Activated T-cell treated with anti-CD3 and anti-CD28 coated beads, Interleukin-2, amount 50 U/mL, for 48 hours (primary cell): ENCODE measurements around the gene RPS8.
"Not testable (repeated sequence)": the region's sequence is repeated elsewhere in the genome, so short reads cannot be mapped to it uniquely, and the experiment has no call there.

Experiments
- DNase-seq, 2 experiments: peaks; one replicate each; pipeline ENCODE4 v3.0.0-alpha.2; 2020

RPS8 gene

DNA sequence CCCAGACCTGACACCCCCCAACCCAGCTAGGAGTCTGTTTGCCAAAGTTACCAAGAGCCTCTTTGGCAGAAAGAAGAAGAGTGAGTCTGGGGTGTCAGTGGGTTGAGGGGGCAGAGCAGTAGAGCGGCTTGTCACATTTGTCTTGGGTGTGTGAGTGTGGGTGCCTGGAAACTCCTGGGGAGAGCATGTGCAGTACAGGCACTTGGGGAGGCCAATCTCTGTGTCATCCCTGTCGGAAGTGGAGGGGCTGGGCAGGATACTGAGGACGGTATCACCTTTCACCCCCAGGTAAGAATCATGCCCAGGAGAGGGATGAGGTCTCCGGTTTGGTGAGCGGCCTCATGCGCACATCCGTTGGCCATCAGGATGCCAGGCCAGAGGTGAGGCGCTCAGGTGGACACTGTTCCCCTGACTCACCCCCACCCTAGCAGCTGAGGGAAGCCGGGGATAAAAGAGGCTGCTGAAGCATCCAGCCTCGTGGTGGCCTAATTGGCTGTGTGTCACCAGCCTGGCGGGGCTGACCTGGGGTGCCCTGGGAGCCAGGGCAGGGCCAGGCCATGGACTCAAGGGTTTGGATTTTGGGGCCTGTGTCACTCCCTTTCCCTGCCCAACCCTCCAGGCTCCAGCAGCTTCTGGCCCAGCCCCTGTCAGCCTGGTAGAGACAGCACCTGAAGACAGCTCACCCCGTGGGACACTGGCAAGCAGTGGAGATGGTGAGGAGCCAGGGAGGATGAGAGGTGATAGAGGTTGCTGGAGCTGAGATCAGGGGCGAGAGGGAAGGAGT is 28.2 kb downstream of the RPS8 start:
- no peak for DNase-seq

DNA sequence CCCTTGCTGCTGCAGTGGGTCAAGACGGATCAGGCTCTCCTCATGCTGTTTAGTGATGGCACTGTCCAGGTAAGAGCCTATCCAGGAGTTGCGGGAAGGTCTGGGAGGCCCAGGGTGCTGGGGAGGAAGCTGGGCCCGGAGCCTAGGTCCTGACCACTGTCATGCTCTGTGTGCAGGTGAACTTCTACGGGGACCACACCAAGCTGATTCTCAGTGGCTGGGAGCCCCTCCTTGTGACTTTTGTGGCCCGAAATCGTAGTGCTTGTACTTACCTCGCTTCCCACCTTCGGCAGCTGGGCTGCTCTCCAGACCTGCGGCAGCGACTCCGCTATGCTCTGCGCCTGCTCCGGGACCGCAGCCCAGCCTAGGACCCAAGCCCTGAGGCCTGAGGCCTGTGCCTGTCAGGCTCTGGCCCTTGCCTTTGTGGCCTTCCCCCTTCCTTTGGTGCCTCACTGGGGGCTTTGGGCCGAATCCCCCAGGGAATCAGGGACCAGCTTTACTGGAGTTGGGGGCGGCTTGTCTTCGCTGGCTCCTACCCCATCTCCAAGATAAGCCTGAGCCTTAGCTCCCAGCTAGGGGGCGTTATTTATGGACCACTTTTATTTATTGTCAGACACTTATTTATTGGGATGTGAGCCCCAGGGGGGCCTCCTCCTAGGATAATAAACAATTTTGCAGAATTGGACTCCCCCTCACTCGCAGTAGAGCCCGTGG is 30.1 kb downstream of the RPS8 start:
- DNase-seq = peak in 1 of 2 experiments; percentile 29

DNA sequence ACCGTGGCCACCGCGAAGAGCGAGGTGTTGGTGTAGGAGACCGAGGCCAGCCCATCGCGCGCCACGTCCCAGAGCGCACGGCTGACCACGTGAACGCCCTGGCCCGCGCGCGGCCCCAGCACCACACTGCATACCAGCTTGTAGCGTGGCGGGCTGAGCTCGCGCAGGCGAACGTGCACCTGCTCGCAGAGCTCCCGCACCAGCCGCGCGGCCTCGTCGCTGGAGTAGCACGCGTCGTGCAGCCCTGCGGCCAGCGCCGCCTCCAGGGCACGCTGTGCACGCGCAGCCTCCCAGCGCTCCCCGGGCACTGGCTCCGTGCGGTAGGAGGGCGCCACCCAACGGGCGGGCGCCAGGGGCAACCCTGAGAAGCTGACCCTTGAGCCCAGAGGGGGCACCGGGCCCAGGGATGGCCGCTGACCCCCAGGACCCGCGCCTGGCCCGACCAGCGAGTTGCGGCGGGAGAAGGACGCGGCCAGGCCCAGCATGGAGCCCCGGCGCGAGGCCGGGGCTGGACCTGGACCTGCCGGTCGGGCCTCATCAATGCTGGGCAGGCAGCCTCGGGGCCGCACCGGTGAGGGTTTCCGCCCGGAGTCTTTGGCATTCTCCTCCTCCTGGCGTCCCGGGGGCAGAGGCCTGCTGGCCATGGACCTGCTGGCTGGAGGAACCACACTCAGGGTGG is 30.8 kb downstream of the RPS8 start:
- no peak for DNase-seq

DNA sequence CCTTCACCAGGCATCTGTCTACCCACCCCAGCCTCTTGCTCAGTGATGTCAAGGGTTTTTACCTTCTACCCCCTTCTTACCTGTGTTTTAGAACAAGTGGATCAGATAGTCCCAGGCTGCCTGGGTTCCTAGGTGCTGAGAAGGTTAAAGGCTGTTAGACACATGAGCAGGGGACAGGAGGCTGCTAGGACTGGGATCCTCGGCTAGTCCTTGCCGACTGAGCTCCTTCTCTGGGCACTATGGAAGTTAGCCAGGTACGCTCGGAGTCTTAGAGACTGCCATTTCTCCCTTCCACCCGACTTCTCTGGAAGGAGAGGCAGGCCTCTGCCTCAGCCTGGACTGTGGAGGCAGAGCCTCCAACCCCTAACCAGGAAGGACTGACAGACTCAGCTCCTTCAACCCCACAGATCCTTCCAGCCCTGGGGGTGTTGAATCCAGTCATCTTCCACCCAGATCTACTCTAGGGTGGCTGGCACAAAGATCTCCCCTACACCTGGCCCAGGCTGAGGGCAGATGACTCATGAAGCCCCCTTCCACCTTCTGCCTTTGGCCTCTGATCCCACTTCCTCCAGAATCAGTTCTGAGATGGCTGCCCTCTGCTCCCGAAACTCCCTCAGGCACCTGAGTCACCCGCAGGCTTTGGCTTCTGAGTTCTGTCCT is 31.5 kb downstream of the RPS8 start, which contains the start of gene DYNLT4:
Gene DYNLT4, minus strand, starts transcription at position 648 of the 660 bp plus-strand sequence. CDS start 683 bp downstream, outside the sequence.
- DNase-seq = no peak

DNA sequence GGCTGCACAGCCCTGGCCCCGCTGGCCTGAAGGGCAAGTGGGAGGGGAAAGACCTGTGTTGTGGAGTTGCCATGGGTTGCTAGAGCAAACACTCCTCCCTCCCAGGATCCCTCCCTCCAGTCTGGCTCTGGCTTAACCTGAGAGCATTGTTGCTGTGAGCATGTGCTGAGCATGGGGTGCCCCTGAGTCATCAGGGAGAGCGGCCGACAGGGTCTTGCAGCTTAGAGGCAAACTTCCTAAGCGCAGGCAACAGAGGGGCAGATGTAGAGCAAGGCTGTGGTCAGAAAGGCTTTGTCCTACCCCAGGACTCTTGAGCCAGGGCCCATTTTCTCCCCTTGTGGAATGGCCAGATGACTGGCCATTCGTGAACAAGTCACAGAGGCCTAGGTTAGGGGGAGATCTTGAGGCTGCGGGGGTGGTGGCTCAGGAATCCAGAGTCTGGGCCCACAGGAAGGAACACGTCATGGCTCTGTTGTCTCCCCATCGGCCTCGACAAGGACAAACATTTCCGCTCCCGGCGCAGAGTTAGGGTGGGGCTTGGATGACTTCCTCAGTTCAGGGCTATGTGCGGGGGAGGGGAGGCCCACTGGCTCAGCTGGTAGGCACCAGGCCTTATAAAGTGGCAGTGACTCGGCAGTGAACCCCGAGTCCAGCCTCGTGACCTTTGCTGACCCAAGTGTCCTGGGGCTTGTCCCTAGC is 32.2 kb downstream of the RPS8 start:
- DNase-seq = peak; percentile 93 to 94

DNA sequence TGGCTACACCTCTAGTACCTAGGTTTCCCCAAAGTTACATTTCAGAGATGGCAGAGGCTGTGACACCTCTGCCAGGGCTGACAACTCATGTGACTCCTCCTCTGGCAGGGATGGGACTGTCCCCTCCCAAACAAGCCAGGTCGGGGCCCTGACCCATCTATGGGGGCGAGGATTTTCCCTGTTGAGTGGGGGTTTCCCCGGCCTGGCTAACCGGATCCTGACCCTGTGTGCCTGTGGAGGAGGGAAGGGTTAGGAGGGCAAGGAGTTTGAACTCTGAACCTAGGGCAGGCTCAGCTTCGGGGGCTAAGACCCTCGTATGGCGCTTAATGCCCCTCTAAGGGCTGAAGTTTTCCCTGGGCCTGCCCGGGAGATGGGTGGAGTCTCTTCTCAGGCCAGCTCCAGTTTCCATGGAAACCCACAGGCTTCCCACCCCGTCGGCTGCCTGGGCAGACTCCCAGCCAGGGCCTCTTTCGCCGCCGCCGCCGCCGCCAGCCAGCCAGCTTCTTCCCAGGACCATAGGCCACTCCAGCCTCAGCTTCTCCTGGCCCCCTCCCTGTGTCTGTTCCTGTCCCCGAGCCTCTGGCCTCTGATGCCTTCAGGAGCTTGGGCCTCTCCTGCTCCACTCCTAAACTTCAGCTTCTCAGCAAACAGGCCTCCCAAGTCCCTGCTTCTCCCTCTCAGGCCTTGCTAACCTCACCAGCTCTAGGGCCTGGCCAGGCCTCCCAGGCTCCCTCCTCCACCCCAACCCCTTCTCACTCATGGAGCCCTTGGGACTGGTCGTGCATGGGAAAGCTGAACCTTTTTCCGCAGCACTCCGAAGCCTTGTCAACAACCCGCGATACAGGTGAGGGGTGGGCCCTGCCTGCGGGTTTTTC is 33.0 kb downstream of the RPS8 start, which contains the start of gene BTBD19:
Gene BTBD19, plus strand, starts transcription at position 461 of the 875 bp plus-strand sequence. Its CDS starts 298 bp downstream, at position 759.
- peak; percentile 89 to 90 for DNase-seq

DNA sequence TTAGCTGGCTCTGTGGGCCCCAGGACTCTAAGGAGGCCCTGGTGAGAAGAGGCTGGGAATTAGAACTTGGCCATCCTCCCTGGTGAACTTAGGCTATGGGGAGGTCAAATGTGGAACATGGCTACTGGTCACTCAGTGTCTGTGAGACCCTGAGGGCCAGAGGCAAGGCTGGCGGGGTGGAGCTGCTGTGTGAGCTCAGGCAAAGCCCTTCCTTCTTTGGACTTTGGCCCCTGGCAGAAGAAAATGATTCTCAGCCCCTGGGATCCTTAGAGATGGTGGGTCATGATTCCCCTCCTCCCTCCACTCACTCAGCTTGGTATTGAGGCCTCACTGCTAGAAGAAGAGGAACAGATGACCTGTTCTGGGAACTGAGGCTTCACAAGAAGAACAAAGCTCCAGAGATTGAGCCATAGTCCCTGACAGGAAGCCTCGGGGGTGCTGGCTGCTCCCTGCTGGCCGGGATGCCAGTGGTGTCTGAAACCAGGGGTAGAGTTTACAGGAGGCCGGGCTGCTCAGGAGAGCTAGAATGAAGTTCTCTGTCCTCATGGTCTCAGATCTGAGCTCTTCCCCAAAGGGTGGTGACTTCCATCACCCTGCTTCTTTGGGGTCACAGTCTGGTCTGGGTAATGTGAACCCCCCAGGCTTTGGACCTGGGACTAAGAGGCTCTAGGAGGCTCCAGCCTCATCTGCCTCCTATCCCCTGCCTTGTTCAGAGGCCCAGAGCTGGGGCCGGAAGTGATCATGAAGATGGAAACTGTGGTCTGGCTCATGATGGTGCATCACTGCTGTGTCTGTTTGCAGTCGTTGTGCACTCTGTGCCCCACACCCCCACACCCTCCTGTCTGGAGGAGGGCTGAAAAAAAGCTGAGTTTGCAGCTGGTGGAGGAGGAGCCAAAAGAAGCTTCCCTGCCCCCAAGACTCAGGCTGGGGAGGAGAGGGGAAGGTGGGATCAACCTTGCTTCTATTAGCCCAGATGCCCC is 33.9 kb downstream of the RPS8 start:
- peak; percentile 88 to 90 for DNase-seq

DNA sequence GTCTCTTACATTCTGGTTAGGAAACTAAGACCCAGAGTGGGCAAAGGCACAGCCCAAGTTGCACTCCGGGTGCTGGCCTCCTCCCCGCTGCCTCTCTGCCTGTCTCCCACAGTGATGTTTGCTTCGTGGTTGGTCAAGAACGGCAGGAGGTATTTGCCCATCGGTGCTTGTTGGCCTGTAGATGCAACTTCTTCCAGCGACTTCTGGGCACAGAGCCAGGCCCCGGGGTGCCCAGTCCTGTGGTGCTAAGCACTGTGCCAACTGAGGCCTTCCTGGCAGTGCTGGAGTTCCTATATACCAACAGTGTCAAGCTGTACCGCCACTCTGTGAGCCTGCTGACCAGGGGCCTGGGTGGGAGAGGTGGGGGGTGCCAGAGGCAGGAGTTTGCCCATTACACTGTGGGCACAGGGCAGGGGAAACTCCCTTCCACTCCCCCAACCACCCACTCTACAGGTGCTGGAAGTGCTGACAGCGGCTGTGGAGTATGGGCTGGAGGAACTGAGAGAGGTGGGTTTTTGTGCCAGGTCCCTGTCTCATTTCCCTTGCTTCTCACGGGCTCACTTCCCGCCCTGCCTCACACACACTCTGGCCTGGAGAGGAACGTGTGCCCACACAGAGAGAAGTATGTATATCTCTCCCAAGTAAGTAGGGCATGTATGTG is 34.9 kb downstream of the RPS8 start:
- peak; percentile 64 to 66 for DNase-seq

DNA sequence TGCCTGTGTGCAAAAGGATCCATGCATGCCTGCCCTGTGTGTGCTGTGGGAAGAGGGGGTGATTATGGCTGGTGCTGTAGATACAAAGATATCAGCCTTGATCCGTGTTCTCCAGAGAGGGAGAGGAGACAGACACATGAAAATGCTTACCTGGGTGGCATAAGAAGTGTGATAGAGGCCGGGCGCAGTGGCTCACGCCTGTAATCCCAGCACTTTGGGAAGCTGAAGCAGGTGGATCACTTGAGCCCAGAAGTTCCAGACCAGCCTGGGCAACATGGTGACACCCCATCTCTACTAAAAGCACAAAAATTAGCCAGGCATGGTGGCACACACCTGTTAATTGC is 35.4 kb downstream of the RPS8 start:
- not testable (repeated sequence) for DNase-seq

DNA sequence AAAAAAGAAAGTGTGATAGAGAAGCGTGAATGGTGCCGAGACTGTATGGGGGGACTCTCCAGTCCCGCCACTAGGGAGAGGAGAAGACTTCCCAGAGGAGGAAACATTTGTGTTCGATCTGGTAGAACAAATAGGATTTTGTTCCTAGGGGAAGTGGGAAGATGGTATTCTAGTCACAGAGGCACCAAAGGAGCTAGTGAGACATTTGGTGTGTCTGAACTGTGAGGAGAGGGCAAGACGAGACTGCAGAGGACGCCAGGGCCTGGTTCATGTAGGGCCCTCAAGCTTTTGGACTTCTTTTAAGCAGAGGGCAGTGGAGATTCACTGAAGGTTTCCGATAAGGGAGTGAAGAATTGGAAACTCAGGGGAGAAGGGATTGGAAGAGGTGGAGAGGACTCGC is 35.9 kb downstream of the RPS8 start:
- no peak for DNase-seq

DNA sequence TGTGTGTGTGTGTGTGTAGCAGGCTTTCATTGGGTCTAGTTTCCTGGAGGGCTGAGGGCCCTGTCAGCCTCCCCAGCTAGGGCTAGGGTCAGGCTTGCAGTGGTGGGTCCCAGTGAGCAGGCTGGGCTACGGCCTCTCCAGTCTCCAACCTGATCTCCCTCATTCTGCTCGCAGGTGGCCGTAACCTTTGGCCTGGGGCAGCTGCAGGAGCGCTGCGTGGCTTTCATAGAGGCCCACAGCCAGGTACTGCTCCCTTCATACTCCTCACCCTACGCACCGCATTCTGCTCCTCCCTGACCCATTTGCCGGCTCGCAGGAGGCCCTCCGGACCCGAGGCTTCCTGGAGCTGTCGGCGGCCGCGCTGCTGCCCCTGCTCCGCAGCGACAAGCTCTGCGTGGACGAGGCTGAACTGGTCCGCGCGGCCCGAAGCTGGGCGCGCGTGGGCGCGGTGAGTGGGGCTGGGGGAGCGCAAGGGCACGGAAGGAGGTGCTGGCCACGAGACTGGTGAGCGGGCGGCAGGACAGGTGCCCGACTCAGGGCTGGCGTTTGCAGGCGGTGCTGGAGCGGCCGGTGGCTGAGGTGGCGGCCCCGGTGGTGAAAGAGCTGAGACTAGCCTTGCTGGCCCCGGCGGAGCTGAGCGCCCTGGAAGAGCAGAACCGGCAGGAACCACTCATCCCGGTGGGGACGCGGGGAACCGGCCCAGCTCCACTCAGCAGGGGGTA is 37.6 kb downstream of the RPS8 start:
- DNase-seq = peak in 1 of 2 experiments; percentile 36

DNA sequence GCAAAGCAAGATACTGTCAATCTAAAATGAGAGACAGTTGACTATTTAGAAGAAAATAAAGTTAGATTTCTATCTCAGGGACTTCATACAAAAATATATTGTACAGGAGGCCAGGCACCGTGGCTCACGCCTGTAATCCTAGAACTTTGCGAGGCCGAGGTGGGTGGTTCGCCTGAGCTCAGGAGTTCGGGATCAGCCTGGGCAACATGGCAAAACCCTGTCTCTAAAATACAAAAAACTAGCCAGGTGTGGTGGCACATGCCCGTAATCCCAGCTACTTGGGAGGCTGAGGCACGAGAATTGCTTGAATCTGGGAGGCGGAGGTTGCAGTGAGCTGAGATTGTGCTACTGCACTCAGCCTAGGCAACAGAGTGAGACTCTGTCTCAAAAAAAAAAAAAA is 40.6 kb downstream of the RPS8 start:
- DNase-seq = not testable (repeated sequence)

DNA sequence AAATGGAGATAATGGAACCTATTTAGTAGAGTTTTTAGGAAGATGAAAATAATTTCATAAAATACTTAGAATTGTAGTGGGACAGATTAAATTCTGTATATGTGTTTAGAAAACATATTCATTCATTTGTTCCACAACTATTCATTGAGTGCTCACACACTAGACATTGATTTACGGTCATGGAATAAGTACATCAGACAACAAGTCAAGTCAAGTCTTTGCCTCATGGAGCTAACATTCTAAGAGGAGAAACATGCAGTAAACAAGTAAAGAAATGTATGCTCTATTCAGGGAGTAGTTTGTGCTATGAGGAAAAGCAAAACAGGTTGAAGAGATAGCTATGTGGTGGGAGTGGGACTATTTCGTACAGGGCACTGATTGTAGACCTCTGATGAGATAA is 42.0 kb downstream of the RPS8 start:
- DNase-seq = no peak

DNA sequence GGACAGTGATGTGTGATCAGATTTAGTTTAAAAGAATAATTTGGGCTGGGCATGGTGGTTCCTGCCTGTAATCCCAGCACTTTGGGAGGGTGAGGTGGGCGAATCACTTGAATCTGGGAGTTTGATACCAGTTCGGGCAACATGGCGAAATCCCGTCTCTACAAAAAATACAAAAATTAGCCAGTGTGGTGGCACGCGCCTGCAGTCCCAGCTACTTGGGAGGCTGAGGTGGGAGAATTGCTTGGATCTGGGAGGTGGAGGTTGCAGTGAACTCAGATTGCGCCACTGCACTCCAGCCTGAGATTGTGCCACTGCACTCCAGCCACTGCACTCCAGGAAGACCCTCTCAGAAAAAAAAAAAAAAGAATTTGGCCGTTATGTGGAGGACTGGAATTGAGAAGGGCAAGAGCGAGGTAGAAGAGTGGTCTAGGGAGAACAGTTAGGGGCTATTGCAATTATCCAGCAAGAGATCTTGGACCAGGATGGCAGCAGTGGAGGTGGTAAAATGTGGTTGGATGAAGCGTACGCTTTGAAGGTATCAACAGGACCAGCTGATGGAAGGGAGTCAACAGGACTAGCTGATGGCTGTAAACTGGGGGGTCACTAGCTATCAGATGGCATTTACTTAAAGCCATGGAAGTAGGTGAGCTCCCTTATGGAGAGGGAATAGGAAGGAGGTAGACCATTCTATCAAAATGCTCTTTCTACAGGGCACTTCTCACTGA is 42.6 kb downstream of the RPS8 start:
- no peak for DNase-seq

DNA sequence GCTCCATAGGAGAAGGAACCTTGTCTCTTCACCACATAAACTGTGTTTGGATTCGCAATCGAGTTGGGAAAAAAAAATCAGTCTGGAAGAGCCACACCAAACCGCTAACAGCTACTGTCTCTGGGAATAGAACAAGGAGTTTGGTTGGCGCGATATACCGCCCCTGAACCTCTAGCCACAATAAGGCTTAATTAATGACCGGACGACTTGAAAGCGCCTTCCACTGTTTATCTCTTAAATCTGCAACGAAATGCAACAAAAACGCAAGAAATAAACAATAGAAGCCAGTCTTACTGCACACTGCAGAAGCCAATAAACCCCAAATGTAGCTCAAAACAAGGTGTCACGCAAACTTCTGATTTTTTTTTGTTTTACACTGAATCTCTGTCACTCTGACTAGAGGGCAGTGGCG is 43.9 kb downstream of the RPS8 start:
- DNase-seq = no peak

DNA sequence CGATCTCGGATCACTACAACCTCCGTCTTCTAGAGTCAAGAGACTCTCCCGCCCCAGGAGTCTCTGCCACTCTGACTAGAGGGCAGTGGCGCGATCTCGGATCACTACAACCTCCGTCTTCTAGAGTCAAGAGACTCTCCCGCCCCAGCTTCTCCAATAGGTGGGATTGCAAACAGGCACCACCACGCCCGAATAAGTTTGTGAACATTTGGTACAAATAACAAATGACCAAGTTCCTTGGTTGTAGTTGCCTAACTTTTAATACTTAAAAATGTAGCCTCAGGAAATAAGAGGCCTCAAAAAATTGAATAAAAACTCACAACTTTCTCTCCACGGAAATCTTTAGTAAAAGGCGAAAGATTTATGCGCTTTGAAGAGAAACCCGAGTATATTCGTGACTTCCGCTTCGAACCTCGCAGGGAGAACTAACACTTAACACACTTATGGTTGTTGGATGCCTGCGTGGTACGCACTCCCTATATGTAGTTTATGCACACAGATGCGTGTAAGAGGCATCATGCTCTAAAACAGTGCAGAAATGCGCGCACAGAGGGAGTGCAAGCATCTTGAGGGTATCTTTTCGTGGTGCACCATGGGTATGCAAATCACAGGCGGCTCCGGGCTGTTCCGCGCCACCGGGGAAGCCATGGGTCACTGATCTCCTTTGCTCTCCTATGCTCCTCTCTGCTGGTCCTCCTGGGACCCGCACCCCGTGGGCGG is 44.4 kb downstream of the RPS8 start:
- peak; percentile 90 to 92 for DNase-seq
